HepG2 (cell line): ENCODE data around the gene HOXC11. TPM values are rescaled to one million over a fixed set of nuclear protein-coding genes. Genes with fewer than 3 reads are reported as not detected.

ENCODE experiments used
- CBX5 ChIP-seq: sonication (generic); formaldehyde crosslinking; IDR thresholded peaks from 2 replicates; pipeline ENCODE4 v1.4.0; 2020; ENCODE audit warnings: missing genetic modification reagents, borderline replicate concordance
- CHD4 ChIP-seq: fragments of 200-600 bp; sonication (generic); IDR thresholded peaks from 2 replicates; pipeline ENCODE4 v1.7.0; 2017; ENCODE audit warnings: mild to moderate bottlenecking, low read length, borderline replicate concordance
- GABPA ChIP-seq, 2 experiments: IDR thresholded peaks; 2 replicates each; pipeline ENCODE4 v1.6.1; 2011 to 2016; ENCODE audit warnings: low read depth in 2 of 2, low read length in 1 of 2, missing biosample characterization in 1 of 2, missing genetic modification characterization in 1 of 2
- HNRNPK ChIP-seq: fragments of 200-400 bp; formaldehyde crosslinking; IDR thresholded peaks from 2 replicates; pipeline ENCODE4 v1.6.1; 2018; ENCODE audit warnings: low read length, low read depth, moderate library complexity, mild to moderate bottlenecking; ENCODE audit not compliant: poor library complexity, severe bottlenecking
- KDM2A ChIP-seq: sonication (generic); formaldehyde crosslinking; IDR thresholded peaks from 2 replicates; pipeline ENCODE4 v1.4.0; 2020; ENCODE audit warnings: low read depth, missing genetic modification reagents, borderline replicate concordance
- MTF2 ChIP-seq: sonication (generic); formaldehyde crosslinking; IDR thresholded peaks from 2 replicates; pipeline ENCODE4 v1.5.0; 2020; ENCODE audit warnings: missing genetic modification reagents, borderline replicate concordance
- polyA plus RNA-seq, 8 experiments: library from polyadenylated mRNA; depleted of rRNA in 3 of 8; stranded (reverse) in 7 of 8; unstranded in 1 of 8; fragments of >200 nt; fragmentation: Illumina TruSeq in 4 of 8; extraction: Trizol in 4 of 8; gene quantifications; 2 replicates each; pipeline versions ENCODE4 v1.2.1 to v1.2.3, GENCODE V29; 2011 to 2016; ENCODE audit warnings: low read depth in 4 of 8, missing spikeins in 1 of 8, mixed read lengths in 1 of 8; ENCODE audit not compliant: insufficient read depth in 1 of 8
- total RNA-seq, 5 experiments: library from RNA; depleted of rRNA; stranded (reverse); fragments of >200 nt; fragmentation: Illumina TruSeq; extraction: Trizol; gene quantifications; 2 replicates each; pipeline ENCODE4 v1.2.3, GENCODE V29; 2016; ENCODE audit warnings: low read depth in 1 of 5
- TF ChIP-seq, protein P1 (sequence below): sonication (generic); formaldehyde crosslinking; IDR thresholded peaks from 2 replicates; pipeline ENCODE4 v1.4.0; 2020; ENCODE audit warnings: missing genetic modification reagents, mild to moderate bottlenecking, borderline replicate concordance
- TF ChIP-seq, protein P2 (sequence below): sonication (generic); formaldehyde crosslinking; IDR thresholded peaks from 2 replicates; pipeline ENCODE4 v1.5.0; 2020; ENCODE audit warnings: mild to moderate bottlenecking, missing genetic modification reagents
- TF ChIP-seq, protein P3 (sequence below): sonication (generic); formaldehyde crosslinking; IDR thresholded peaks from 2 replicates; pipeline ENCODE4 v1.4.0; 2020; ENCODE audit warnings: missing genetic modification reagents

The HOXC11 gene
- total and polyA plus RNA-seq, 2 of the 13 experiments (the other 11 are each of a cell fraction or from before 2014, with no cell fraction given) = not detected

DNA sequence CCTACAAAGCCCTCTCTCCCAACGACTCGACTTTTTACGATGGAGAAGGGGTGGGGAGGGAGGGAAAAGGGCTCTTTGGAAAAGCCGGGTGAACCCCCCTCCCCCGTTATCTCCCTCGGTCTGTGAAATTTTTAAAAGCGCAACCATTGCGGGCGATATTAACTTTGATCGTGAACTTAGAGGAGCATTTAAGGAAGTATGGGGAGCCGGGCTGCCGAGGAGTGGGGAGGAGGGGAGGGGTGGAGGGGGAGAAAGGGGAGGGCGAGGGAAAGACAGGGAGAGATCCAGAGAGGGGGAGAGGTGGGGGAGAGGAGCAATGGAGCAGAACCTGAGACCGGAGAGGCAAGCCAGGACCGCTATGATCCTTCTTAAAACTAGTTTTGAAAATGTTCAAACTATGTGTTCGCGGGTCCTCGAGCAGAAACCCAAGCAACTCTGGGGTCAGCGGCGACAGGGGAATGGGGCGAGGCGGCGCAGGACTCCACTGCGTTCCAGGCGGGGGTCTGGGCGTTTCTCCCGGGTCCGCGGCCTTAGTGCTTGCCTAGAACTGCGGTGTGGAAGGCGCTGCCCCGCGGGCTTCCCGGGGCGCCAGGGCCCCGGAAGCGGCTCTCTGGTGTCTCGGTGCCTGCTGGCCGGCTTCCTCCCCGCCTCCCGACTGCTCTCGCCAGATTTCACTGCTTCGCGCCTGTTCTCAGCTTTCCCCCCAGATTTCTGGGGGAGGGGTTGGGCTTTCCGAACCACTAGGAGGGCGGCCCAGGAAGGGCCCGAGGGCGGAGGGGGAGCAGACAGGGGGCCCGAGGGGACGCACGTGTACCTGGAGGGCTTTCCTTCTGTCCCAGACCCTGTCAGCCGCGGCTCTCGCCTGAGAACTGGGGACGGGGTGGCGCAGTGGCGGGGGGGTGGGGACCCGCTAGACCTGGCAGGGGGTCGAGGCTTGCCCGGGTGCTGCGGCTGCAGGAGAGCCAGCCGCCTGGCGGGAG lies 1.4 kb downstream of the HOXC11 start, which contains the start of gene HOTAIR (continued):
- TF ChIP-seq, protein P1, sequence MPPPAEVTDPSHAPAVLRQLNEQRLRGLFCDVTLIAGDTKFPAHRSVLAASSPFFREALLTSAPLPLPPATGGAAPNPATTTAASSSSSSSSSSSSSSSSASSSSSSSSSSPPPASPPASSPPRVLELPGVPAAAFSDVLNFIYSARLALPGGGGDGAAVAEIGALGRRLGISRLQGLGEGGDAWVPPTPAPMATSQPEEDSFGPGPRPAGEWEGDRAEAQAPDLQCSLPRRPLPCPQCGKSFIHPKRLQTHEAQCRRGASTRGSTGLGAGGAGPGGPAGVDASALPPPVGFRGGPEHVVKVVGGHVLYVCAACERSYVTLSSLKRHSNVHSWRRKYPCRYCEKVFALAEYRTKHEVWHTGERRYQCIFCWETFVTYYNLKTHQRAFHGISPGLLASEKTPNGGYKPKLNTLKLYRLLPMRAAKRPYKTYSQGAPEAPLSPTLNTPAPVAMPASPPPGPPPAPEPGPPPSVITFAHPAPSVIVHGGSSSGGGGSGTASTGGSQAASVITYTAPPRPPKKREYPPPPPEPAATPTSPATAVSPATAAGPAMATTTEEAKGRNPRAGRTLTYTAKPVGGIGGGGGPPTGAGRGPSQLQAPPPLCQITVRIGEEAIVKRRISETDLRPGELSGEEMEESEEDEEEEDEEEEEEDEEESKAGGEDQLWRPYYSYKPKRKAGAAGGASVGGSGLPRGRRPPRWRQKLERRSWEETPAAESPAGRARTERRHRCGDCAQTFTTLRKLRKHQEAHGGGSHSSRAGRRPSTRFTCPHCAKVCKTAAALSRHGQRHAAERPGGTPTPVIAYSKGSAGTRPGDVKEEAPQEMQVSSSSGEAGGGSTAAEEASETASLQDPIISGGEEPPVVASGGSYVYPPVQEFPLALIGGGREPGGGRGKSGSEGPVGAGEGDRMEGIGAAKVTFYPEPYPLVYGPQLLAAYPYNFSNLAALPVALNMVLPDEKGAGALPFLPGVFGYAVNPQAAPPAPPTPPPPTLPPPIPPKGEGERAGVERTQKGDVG (CRISPR knock-in tag) = no peak
- TF ChIP-seq, protein P2, sequence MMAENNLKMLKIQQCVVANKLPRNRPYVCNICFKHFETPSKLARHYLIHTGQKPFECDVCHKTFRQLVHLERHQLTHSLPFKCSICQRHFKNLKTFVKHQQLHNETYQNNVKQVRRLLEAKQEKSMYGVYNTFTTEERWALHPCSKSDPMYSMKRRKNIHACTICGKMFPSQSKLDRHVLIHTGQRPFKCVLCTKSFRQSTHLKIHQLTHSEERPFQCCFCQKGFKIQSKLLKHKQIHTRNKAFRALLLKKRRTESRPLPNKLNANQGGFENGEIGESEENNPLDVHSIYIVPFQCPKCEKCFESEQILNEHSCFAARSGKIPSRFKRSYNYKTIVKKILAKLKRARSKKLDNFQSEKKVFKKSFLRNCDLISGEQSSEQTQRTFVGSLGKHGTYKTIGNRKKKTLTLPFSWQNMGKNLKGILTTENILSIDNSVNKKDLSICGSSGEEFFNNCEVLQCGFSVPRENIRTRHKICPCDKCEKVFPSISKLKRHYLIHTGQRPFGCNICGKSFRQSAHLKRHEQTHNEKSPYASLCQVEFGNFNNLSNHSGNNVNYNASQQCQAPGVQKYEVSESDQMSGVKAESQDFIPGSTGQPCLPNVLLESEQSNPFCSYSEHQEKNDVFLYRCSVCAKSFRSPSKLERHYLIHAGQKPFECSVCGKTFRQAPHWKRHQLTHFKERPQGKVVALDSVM (CRISPR knock-in tag) = no peak
- TF ChIP-seq CBX5 (CRISPR knock-in tag) = no peak
- TF ChIP-seq, protein P3, sequence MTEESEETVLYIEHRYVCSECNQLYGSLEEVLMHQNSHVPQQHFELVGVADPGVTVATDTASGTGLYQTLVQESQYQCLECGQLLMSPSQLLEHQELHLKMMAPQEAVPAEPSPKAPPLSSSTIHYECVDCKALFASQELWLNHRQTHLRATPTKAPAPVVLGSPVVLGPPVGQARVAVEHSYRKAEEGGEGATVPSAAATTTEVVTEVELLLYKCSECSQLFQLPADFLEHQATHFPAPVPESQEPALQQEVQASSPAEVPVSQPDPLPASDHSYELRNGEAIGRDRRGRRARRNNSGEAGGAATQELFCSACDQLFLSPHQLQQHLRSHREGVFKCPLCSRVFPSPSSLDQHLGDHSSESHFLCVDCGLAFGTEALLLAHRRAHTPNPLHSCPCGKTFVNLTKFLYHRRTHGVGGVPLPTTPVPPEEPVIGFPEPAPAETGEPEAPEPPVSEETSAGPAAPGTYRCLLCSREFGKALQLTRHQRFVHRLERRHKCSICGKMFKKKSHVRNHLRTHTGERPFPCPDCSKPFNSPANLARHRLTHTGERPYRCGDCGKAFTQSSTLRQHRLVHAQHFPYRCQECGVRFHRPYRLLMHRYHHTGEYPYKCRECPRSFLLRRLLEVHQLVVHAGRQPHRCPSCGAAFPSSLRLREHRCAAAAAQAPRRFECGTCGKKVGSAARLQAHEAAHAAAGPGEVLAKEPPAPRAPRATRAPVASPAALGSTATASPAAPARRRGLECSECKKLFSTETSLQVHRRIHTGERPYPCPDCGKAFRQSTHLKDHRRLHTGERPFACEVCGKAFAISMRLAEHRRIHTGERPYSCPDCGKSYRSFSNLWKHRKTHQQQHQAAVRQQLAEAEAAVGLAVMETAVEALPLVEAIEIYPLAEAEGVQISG = no peak
- peak; percentile 54 for TF ChIP-seq HNRNPK
- no peak for TF ChIP-seq KDM2A (CRISPR knock-in tag)
- 0 out of 2 replicates have a peak, but pooled peaks have one; percentile 22 for TF ChIP-seq GABPA (IDR thresholded peaks at IDR 0.05; ENCODE audit: low read depth, low read length)
- 0 out of 2 replicates have a peak, but pooled peaks have one; percentile 20 for TF ChIP-seq GABPA (CRISPR knock-in tag; IDR thresholded peaks at IDR 0.05; ENCODE audit: low read depth)
- TF ChIP-seq MTF2 = 0 out of 2 replicates have a peak, but pooled peaks have one; percentile 23
- TF ChIP-seq CHD4 = no peak
- TF ChIP-seq, all 625 proteins: peak for 7
